Prostate gland (tissue), 2 donors: ENCODE results near the gene GPR161. TPM values are rescaled to one million over a fixed set of nuclear protein-coding genes. Genes with fewer than 3 reads are reported as not detected.

Source experiments
- DNase-seq: peaks from one replicate; pipeline ENCODE4 v3.0.0-alpha.2; 2019; ENCODE audit warnings: low spot score
- H3K27ac ChIP-seq, 2 donors: fragments of 200-600 bp; sonication (generic); 2 replicates each; pipeline ENCODE4 v1.5.1; 2017 to 2019
- H3K27me3 ChIP-seq: fragments of 200-600 bp; sonication (generic); replicated peaks from 2 replicates; pipeline ENCODE4 v1.5.1; 2019; ENCODE audit not compliant: insufficient read depth
- H3K36me3 ChIP-seq, 2 donors: fragments of 200-600 bp; sonication (generic); 1 replicate in 1 of 2; 2 replicates in 1 of 2; pipeline versions ENCODE4 v1.5.1 to v1.8.1; 2017 to 2019
- H3K4me1 ChIP-seq: fragments of 200-600 bp; sonication (generic); replicated peaks from 2 replicates; pipeline ENCODE4 v1.5.1; 2019
- H3K4me3 ChIP-seq, 2 donors: fragments of 200-600 bp; sonication (generic); 2 replicates each; pipeline ENCODE4 v1.5.1; 2017 to 2019
- H3K9me3 ChIP-seq: fragments of 200-600 bp; sonication (generic); 2 replicates; pipeline ENCODE4 v1.5.1; 2017
- CTCF ChIP-seq, 4 experiments: fragments of 200-600 bp in 2 of 4; fragments of 450-650 bp in 2 of 4; sonication (generic) in 2 of 4; IDR thresholded peaks; 1 replicate in 3 of 4; 2 replicates in 1 of 4; pipeline ENCODE4 v1.5.1; 2016 to 2019; ENCODE audit warnings: antibody characterized with exemption in 4 of 4, mild to moderate bottlenecking in 2 of 4, moderate library complexity in 2 of 4
- POLR2A ChIP-seq: fragments of 450-650 bp; IDR thresholded peaks from one replicate; pipeline ENCODE4 v1.6.1; 2016; ENCODE audit warnings: antibody characterized with exemption, mild to moderate bottlenecking
- POLR2AphosphoS5 ChIP-seq: sonication (generic); formaldehyde crosslinking; IDR thresholded peaks from one replicate; pipeline ENCODE4 v1.6.1; 2017; ENCODE audit warnings: antibody characterized with exemption
- WGBS: methylation state at CpG from one replicate; pipeline ENCODE4 v1.1.5; 2018; 5-methylcytosine and 5-hydroxymethylcytosine counted together
- intact Hi-C: fragments of 100-400 bp; cut with DNase I; formaldehyde crosslinking; loops from one replicate; pipeline ENCODE4 v1.14.2; 2022
- total RNA-seq, 2 donors: library from RNA; depleted of rRNA; stranded (reverse); fragments of >200 nt; gene quantifications; one replicate each; pipeline ENCODE4 v1.1.0, GENCODE V29; 2016

Gene GPR161
- total RNA-seq, 2 donors from 2014 or later, result 4.5 to 23.3 TPM

GRCh38 chr1:168086438-168086837 lies 50.3 kb downstream of the GPR161 start:
- H3K9me3 ChIP-seq, result no peaks in the 10 kb centered on the region
- peak overlapping the region; percentile 40 to 60 for H3K27ac ChIP-seq
- TF ChIP-seq POLR2AphosphoS5, result no peak
- no peak for TF ChIP-seq POLR2A
- TF ChIP-seq CTCF (IDR thresholded peaks at IDR 0.05), result no peak
- intact Hi-C loops, result no loop called here
- WGBS, result 79% methylated on average over 2 of the region's 2 CpGs
- H3K27me3 ChIP-seq, result no peaks in the 10 kb centered on the region
- no peaks in the 10 kb centered on the region for H3K36me3 ChIP-seq
- H3K4me1 ChIP-seq, result no peaks in the 10 kb centered on the region
- no peak overlapping the region for H3K4me3 ChIP-seq
- no peak for DNase-seq

- Histone ChIP-seq H3K36me3 (no peaks in the 10 kb centered on the region), H3K27ac (peak overlapping the region; percentile 40 to 60), H3K4me1 (no peaks in the 10 kb centered on the region), H3K9me3 (no peaks in the 10 kb centered on the region), H3K27me3 (no peaks in the 10 kb centered on the region), H3K4me3 (no peak overlapping the region)
- no peak for TF ChIP-seq CTCF (IDR thresholded peaks at IDR 0.05)
- TF ChIP-seq POLR2AphosphoS5, result peak; percentile 77
- no peak for TF ChIP-seq POLR2A
- peak; percentile 34 for DNase-seq
- WGBS, result 61% methylated on average over 16 of the region's 16 CpGs
- intact Hi-C loops, result no loop called here
Measured at GRCh38 chr1:168085401-168085872, 51.3 kb downstream of the GPR161 start.

GRCh38 chr1:168084396-168085231 lies 52.1 kb downstream of the GPR161 start:
- peak overlapping the region; percentile 40 to 60 for H3K27ac ChIP-seq
- WGBS, result 59% methylated on average over 13 of the region's 13 CpGs
- TF ChIP-seq POLR2A (no peak), CTCF (IDR thresholded peaks at IDR 0.05) (peak; percentile 39 to 77 (median 60)), POLR2AphosphoS5 (peak; percentile 41)
- no peaks in the 10 kb centered on the region for H3K27me3 ChIP-seq
- no peak overlapping the region for H3K4me3 ChIP-seq
- peak; percentile 34 for DNase-seq
- no peaks in the 10 kb centered on the region for H3K36me3 ChIP-seq
- H3K9me3 ChIP-seq, result no peaks in the 10 kb centered on the region
- intact Hi-C loops, result loop anchor here (5.0 kb wide), 2 partner anchors 147 to 282 kb away; partner anchors contain the start of genes DCAF6 and MPC2
- H3K4me1 ChIP-seq, result no peaks in the 10 kb centered on the region

GRCh38 chr1:168083456-168084325 lies 53.0 kb downstream of the GPR161 start:
- Histone ChIP-seq H3K36me3 (no peaks in the 10 kb centered on the region), H3K4me3 (no peak overlapping the region), H3K27me3 (no peaks in the 10 kb centered on the region), H3K9me3 (no peaks in the 10 kb centered on the region), H3K4me1 (no peaks in the 10 kb centered on the region), H3K27ac (peak overlapping the region in 1 of 2 donors; percentile 40)
- 84% methylated on average over 7 of the region's 7 CpGs for WGBS
- no peak for DNase-seq
- intact Hi-C loops, result loop anchor here (5.0 kb wide), 2 partner anchors 146 to 281 kb away; partner anchors contain the start of genes DCAF6 and MPC2
- no peak for TF ChIP-seq POLR2A
- no peak for TF ChIP-seq POLR2AphosphoS5
- no peak for TF ChIP-seq CTCF (IDR thresholded peaks at IDR 0.05)
